GM12874 (cell line): ENCODE measurements around the gene DVL3.

Experiments used
- CTCF ChIP-seq: IDR thresholded peaks from 2 replicates; pipeline ENCODE4 v1.5.1; 2011; ENCODE audit warnings: low read depth, mild to moderate bottlenecking, control low read depth, low read length, moderate library complexity; ENCODE audit not compliant: insufficient read depth

The DVL3 gene

GRCh38 chr3:184144505-184144904 lies 10.7 kb upstream of the DVL3 start:
- TF ChIP-seq CTCF = no peak

GRCh38 chr3:184145111-184145524 lies 10.1 kb upstream of the DVL3 start:
- peak; percentile 31; the same call in 1 of the 2 replicates for TF ChIP-seq CTCF

- TF ChIP-seq CTCF = no peak
These were observed 9.4 kb upstream of the DVL3 start for GRCh38 chr3:184145751-184146270.

GRCh38 chr3:184148076-184148475 lies 7.1 kb upstream of the DVL3 start:
- TF ChIP-seq CTCF = no peak

- TF ChIP-seq CTCF = no peak
These were observed 6.1 kb upstream of the DVL3 start for GRCh38 chr3:184149123-184149522.

- TF ChIP-seq CTCF = no peak
These were observed 706 bp downstream of the DVL3 start for GRCh38 chr3:184155644-184156521.

GRCh38 chr3:184156522-184156955 lies 1.4 kb downstream of the DVL3 start:
- TF ChIP-seq CTCF = no peak
